ENCODE data around the gene TEX54.

- TF ChIP-seq CTCF (IDR thresholded peaks at IDR 0.05) (no peak), POLR2A (IDR thresholded peaks at IDR 0.05) (no peak)
These were observed 46.8 kb upstream of the TEX54 start for GRCh38 chr11:62879235-62879978.

All from stomach (tissue), 4 donors.